Ovary (tissue), 3 donors: Measurements from ENCODE around the gene UNC119B.

Source experiments
- EP300 ChIP-seq: sonication (generic); formaldehyde crosslinking; IDR thresholded peaks from one replicate; pipeline ENCODE4 v1.6.1; 2017; ENCODE audit warnings: antibody characterized with exemption
- POLR2A ChIP-seq: fragments of 450-650 bp; IDR thresholded peaks from one replicate; pipeline ENCODE4 v1.6.1; 2017; ENCODE audit warnings: antibody characterized with exemption, mild to moderate bottlenecking, moderate library complexity
- TF ChIP-seq, protein P1 (sequence below), 3 donors: fragments of 450-650 bp in 2 of 3; fragments of 200-600 bp in 1 of 3; IDR thresholded peaks; one replicate each; pipeline versions ENCODE4 v1.5.1 to v1.8.0; 2016 to 2022; ENCODE audit warnings: antibody characterized with exemption in 3 of 3, mild to moderate bottlenecking in 1 of 3
- donor health status: DM: no; HTN: no; CAD: no.

DNA sequence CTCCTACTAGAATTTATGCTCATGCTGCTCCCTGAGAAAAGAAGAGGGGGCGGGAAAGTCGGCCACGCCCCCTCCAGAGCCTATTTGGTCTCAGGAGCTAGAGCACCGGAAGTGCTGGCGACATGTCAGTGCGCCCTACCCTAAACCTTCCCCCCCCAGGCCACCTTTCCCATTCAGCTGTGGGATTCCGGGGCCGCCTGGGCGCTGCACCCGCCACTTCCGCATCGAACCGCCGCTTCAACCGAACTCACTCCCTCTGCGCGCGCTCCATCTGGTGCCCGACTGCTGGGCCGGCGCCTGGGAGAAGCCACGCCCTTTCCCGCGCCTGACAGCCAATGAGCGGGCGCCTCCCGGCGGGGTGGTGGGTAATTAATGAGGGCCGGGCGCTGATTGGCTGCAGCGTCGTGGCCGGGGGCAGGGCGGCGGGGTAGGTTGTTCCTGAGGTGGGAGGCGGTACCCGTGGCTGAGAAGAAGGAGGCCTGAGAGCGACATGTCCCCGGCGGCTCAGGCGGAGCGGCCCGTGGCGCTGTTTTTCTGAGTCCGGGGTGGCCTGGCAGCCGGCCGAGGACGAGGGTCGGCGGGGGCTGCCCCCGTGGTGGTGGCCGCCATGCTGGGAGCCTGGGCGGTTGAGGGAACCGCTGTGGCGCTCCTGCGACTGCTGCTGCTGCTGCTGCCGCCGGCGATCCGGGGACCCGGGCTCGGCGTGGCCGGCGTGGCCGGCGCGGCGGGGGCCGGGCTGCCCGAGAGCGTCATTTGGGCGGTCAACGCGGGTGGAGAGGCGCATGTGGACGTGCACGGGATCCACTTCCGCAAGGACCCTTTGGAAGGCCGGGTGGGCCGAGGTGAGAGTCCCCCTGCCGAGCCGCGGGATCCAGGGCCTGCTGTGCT lies 23.3 kb upstream of the UNC119B start, which contains the start of gene MLEC:
- peak; percentile 71 for TF ChIP-seq POLR2A
- TF ChIP-seq, protein P1, sequence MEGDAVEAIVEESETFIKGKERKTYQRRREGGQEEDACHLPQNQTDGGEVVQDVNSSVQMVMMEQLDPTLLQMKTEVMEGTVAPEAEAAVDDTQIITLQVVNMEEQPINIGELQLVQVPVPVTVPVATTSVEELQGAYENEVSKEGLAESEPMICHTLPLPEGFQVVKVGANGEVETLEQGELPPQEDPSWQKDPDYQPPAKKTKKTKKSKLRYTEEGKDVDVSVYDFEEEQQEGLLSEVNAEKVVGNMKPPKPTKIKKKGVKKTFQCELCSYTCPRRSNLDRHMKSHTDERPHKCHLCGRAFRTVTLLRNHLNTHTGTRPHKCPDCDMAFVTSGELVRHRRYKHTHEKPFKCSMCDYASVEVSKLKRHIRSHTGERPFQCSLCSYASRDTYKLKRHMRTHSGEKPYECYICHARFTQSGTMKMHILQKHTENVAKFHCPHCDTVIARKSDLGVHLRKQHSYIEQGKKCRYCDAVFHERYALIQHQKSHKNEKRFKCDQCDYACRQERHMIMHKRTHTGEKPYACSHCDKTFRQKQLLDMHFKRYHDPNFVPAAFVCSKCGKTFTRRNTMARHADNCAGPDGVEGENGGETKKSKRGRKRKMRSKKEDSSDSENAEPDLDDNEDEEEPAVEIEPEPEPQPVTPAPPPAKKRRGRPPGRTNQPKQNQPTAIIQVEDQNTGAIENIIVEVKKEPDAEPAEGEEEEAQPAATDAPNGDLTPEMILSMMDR (IDR thresholded peaks at IDR 0.05) = peak in 1 of 3 donors; percentile 21
- no peak for TF ChIP-seq EP300
